Neural cell (in vitro differentiated cells): ENCODE measurements around the gene MAN2B1. TPM values are rescaled to one million over a fixed set of nuclear protein-coding genes. Genes with fewer than 3 reads are reported as not detected.
A peak's percentile ranks its signal among the peaks of the same experiment; 100 is the strongest.

Source experiments
- H2AFZ ChIP-seq: fragments of 200-600, 300-800 bp; sonication (generic), shearing (Covaris generic); 2 replicates; pipeline ENCODE4 v1.6.0; 2014; ENCODE audit warnings: low read depth, mild to moderate bottlenecking, antibody characterized with exemption, low read length, moderate library complexity
- H3F3A ChIP-seq: fragments of 200-600 bp; shearing (Covaris generic); 2 replicates; pipeline ENCODE4 v1.6.1; 2016; ENCODE audit warnings: mild to moderate bottlenecking, moderate library complexity, mixed read lengths, antibody characterized with exemption, low read length; ENCODE audit not compliant: insufficient read depth, poor library complexity, severe bottlenecking
- H3K27ac ChIP-seq: fragments of 200-600, 300-800 bp; sonication (generic), shearing (Covaris generic); 2 replicates; pipeline ENCODE4 v1.5.1; 2014; ENCODE audit warnings: mild to moderate bottlenecking, low read length, moderate library complexity
- H3K27me3 ChIP-seq: fragments of 300-800, 200-600 bp; sonication (generic), shearing (Covaris generic); 2 replicates; pipeline ENCODE4 v1.6.0; 2014; ENCODE audit warnings: mild to moderate bottlenecking, low read depth, low read length, moderate library complexity; ENCODE audit not compliant: insufficient read depth
- H3K36me3 ChIP-seq: fragments of 300-800, 200-600 bp; sonication (generic), shearing (Covaris generic); 2 replicates; pipeline ENCODE4 v1.5.1; 2014; ENCODE audit warnings: mild to moderate bottlenecking, antibody characterized with exemption, low read length, moderate library complexity; ENCODE audit not compliant: insufficient read depth
- H3K4me2 ChIP-seq: fragments of 300-800, 200-600 bp; sonication (generic), shearing (Covaris generic); 2 replicates; pipeline ENCODE4 v1.6.0; 2014; ENCODE audit warnings: mild to moderate bottlenecking, low read length
- H3K4me3 ChIP-seq: fragments of 300-800, 200-600 bp; sonication (generic), shearing (Covaris generic); 2 replicates; pipeline ENCODE4 v1.5.1; 2014; ENCODE audit warnings: mild to moderate bottlenecking, low read length, moderate library complexity
- H3K79me2 ChIP-seq: fragments of 200-600 bp; shearing (Covaris generic); replicated peaks from 2 replicates; pipeline ENCODE4 v1.6.0; 2014; ENCODE audit warnings: mild to moderate bottlenecking, low read length, moderate library complexity; ENCODE audit not compliant: insufficient read depth
- H3K9ac ChIP-seq: fragments of 300-800, 200-600 bp; sonication (generic), shearing (Covaris generic); 2 replicates; pipeline ENCODE4 v1.6.1; 2016; ENCODE audit warnings: mild to moderate bottlenecking, low read length, mixed read lengths
- H3K9me2 ChIP-seq: fragments of 200-600 bp; shearing (Covaris generic); 2 replicates; pipeline ENCODE4 v1.6.1; 2016; ENCODE audit warnings: mild to moderate bottlenecking, low read length, mixed read lengths; ENCODE audit not compliant: insufficient read depth
- H3K9me3 ChIP-seq: fragments of 200-600, 300-800 bp; sonication (generic), shearing (Covaris generic); 2 replicates; pipeline ENCODE4 v1.6.1; 2016; ENCODE audit warnings: mild to moderate bottlenecking, mixed run types, low read length, moderate library complexity, mixed read lengths
- H4K20me1 ChIP-seq: fragments of 200-600 bp; shearing (Covaris generic); 2 replicates; pipeline ENCODE4 v1.6.1; 2016; ENCODE audit warnings: mild to moderate bottlenecking, mixed run types; ENCODE audit not compliant: insufficient read depth
- CTCF ChIP-seq: fragments of 450-650 bp; IDR thresholded peaks from 2 replicates; pipeline ENCODE4 v1.5.1; 2014; ENCODE audit warnings: antibody characterized with exemption, mild to moderate bottlenecking, moderate library complexity; ENCODE audit not compliant: poor library complexity, severe bottlenecking
- EP300 ChIP-seq: fragments of 450-650 bp; conservative IDR thresholded peaks from 2 replicates; pipeline ENCODE4 v1.6.1; 2014; ENCODE audit warnings: antibody characterized with exemption, mild to moderate bottlenecking, moderate library complexity; ENCODE audit not compliant: poor library complexity, severe bottlenecking
- EZH2 ChIP-seq: fragments of 200-600, 300-800 bp; shearing (Covaris generic), sonication (generic); IDR thresholded peaks from 2 replicates; pipeline ENCODE4 v1.6.1; 2014; ENCODE audit warnings: antibody characterized with exemption, low read length, borderline replicate concordance, mild to moderate bottlenecking; ENCODE audit not compliant: insufficient read depth, poor library complexity, severe bottlenecking
- MXI1 ChIP-seq: fragments of 450-650 bp; conservative IDR thresholded peaks from 2 replicates; pipeline ENCODE4 v1.6.1; 2014; ENCODE audit warnings: antibody characterized with exemption, mild to moderate bottlenecking; ENCODE audit not compliant: poor library complexity, severe bottlenecking
- POLR2AphosphoS5 ChIP-seq: IDR thresholded peaks from 2 replicates; pipeline ENCODE4 v1.6.1; 2012
- RAD21 ChIP-seq: fragments of 450-650 bp; conservative IDR thresholded peaks from 2 replicates; pipeline ENCODE4 v1.6.1; 2014; ENCODE audit warnings: antibody characterized with exemption, mild to moderate bottlenecking, moderate library complexity
- REST ChIP-seq: IDR thresholded peaks from 2 replicates; pipeline ENCODE4 v1.6.1; 2012; ENCODE audit warnings: borderline replicate concordance
- SMC3 ChIP-seq: fragments of 450-650 bp; conservative IDR thresholded peaks from 2 replicates; pipeline ENCODE4 v1.6.1; 2014; ENCODE audit warnings: antibody characterized with exemption, mild to moderate bottlenecking, moderate library complexity; ENCODE audit not compliant: poor library complexity
- TAF1 ChIP-seq: IDR thresholded peaks from 2 replicates; pipeline ENCODE4 v1.6.1; 2012; ENCODE audit warnings: low read depth
- polyA plus RNA-seq: library from polyadenylated mRNA; depleted of rRNA; stranded (reverse); fragments of >200 nt; gene quantifications from 2 replicates; pipeline ENCODE4 v1.2.3, GENCODE V29; 2014

MAN2B1 gene
- polyA plus RNA-seq, 1 donor from 2014 or later = 11.5 TPM

- Histone ChIP-seq H4K20me1 (no peaks in the 10 kb centered on the region), H3K79me2 (peaks cover 54% of the 10 kb centered on the region), H3K4me3 (no peak overlapping the region), H3K9ac (no peak overlapping the region), H2AFZ (no peak overlapping the region), H3F3A (no peaks in the 10 kb centered on the region), H3K9me2 (no peaks in the 10 kb centered on the region), H3K27me3 (no peaks in the 10 kb centered on the region), H3K4me2 (no peak overlapping the region), H3K36me3 (no peaks in the 10 kb centered on the region), H3K27ac (no peak overlapping the region), H3K9me3 (no peaks in the 10 kb centered on the region)
- TF ChIP-seq RAD21 (no peak), MXI1 (no peak), TAF1 (no peak), EZH2 (no peak), CTCF (no peak), EP300 (no peak), REST (no peak), SMC3 (no peak), POLR2AphosphoS5 (no peak)
Observed at GRCh38 chr19:12617646-12618045, 48.9 kb downstream of the MAN2B1 start.

GRCh38 chr19:12611361-12611699 is 55.2 kb downstream of the MAN2B1 start:
- Histone ChIP-seq H2AFZ (peak overlapping the region; percentile 60), H3K9me3 (no peaks in the 10 kb centered on the region), H3K79me2 (peaks cover 49% of the 10 kb centered on the region), H3F3A (no peaks in the 10 kb centered on the region), H3K4me3 (peak overlapping the region; percentile 89), H4K20me1 (no peaks in the 10 kb centered on the region), H3K9ac (peak overlapping the region; percentile 98), H3K27ac (peak overlapping the region; percentile 96), H3K4me2 (peak overlapping the region; percentile 84), H3K27me3 (no peaks in the 10 kb centered on the region), H3K9me2 (no peaks in the 10 kb centered on the region), H3K36me3 (no peaks in the 10 kb centered on the region)
- TF ChIP-seq TAF1 (peak; percentile 60), REST (peak; percentile 85), EZH2 (no peak)
